ENCODE measurements around the gene MPRIP.

- no peak for TF ChIP-seq KDM5A (IDR thresholded peaks at IDR 0.05; ENCODE audit: borderline replicate concordance, low read length)
- TF ChIP-seq, protein P1, sequence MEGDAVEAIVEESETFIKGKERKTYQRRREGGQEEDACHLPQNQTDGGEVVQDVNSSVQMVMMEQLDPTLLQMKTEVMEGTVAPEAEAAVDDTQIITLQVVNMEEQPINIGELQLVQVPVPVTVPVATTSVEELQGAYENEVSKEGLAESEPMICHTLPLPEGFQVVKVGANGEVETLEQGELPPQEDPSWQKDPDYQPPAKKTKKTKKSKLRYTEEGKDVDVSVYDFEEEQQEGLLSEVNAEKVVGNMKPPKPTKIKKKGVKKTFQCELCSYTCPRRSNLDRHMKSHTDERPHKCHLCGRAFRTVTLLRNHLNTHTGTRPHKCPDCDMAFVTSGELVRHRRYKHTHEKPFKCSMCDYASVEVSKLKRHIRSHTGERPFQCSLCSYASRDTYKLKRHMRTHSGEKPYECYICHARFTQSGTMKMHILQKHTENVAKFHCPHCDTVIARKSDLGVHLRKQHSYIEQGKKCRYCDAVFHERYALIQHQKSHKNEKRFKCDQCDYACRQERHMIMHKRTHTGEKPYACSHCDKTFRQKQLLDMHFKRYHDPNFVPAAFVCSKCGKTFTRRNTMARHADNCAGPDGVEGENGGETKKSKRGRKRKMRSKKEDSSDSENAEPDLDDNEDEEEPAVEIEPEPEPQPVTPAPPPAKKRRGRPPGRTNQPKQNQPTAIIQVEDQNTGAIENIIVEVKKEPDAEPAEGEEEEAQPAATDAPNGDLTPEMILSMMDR (CRISPR knock-in tag; IDR thresholded peaks at IDR 0.05): no peak
- no peak for TF ChIP-seq MYNN (CRISPR knock-in tag; IDR thresholded peaks at IDR 0.05; ENCODE audit: low read depth)
Measured at GRCh38 chr17:17200311-17200710, 158.1 kb downstream of the MPRIP start.
